CD4-positive, CD25-positive, alpha-beta regulatory T cell (primary cell): Measurements from ENCODE around the gene PSMD1. TPM values are rescaled to one million over a fixed set of nuclear protein-coding genes. Genes with fewer than 3 reads are reported as not detected.
A peak's percentile ranks its signal among the peaks of the same experiment; 100 is the strongest.
"Not testable (repeated sequence)": the region's sequence is repeated elsewhere in the genome, so short reads cannot be mapped to it uniquely, and the experiment has no call there.

Experiments
- ATAC-seq, 2 donors: fragments of 150-1000 bp; cut with Tn5 transposase; one replicate each; pipeline ENCODE4 v1.10.0; 2021; ENCODE audit warnings: low read depth in 2 of 2, moderate number of reproducible peaks in 2 of 2, moderate library complexity in 1 of 2
- DNase-seq, 3 donors: peaks; one replicate each; pipeline versions ENCODE4 v3.0.0 to v3.0.0-alpha.2; 2012 to 2022; ENCODE audit warnings: mixed read lengths in 1 of 3
- H3K27ac ChIP-seq: one replicate; pipeline ENCODE4 v1.7.0; 2013; ENCODE audit warnings: mild to moderate bottlenecking, low read length; ENCODE audit not compliant: insufficient read depth, poor library complexity, severe bottlenecking
- H3K27me3 ChIP-seq: one replicate; pipeline ENCODE4 v1.7.0; 2013; ENCODE audit warnings: low read length; ENCODE audit not compliant: control insufficient read depth, insufficient read depth
- H3K36me3 ChIP-seq: one replicate; pipeline ENCODE4 v1.7.0; 2013; ENCODE audit warnings: mild to moderate bottlenecking, low read length, moderate library complexity; ENCODE audit not compliant: control insufficient read depth, insufficient read depth
- H3K4me1 ChIP-seq: 2 replicates; pipeline ENCODE4 v1.7.0; 2013; ENCODE audit warnings: mild to moderate bottlenecking, low read length; ENCODE audit not compliant: insufficient read depth, control insufficient read depth, poor library complexity, severe bottlenecking
- H3K4me3 ChIP-seq: one replicate; pipeline ENCODE4 v1.7.0; 2013; ENCODE audit warnings: low read depth, mild to moderate bottlenecking, low read length, moderate library complexity
- H3K9me3 ChIP-seq, 2 experiments: 1 replicate in 1 of 2; 2 replicates in 1 of 2; pipeline ENCODE4 v1.7.0; 2013; ENCODE audit warnings: low read length in 2 of 2, mild to moderate bottlenecking in 1 of 2, moderate library complexity in 1 of 2; ENCODE audit not compliant: control insufficient read depth in 2 of 2
- H3K27ac Mint-ChIP-seq, 3 donors: one replicate each; pipeline ENCODE4 v1.8.0; 2020 to 2022; ENCODE audit warnings: mild to moderate bottlenecking in 3 of 3, mixed read lengths in 3 of 3, moderate library complexity in 2 of 3
- H3K27me3 Mint-ChIP-seq: one replicate; pipeline ENCODE4 v1.8.0; 2022; ENCODE audit warnings: mild to moderate bottlenecking, mixed read lengths
- H3K36me3 Mint-ChIP-seq: one replicate; pipeline ENCODE4 v1.8.0; 2020; ENCODE audit warnings: mixed read lengths
- H3K4me1 Mint-ChIP-seq, 4 donors: one replicate each; pipeline ENCODE4 v1.8.0; 2020 to 2022; ENCODE audit warnings: mixed read lengths in 4 of 4, mild to moderate bottlenecking in 1 of 4
- H3K4me3 Mint-ChIP-seq, 4 donors: one replicate each; pipeline ENCODE4 v1.8.0; 2020 to 2022; ENCODE audit warnings: mild to moderate bottlenecking in 4 of 4, mixed read lengths in 4 of 4, moderate library complexity in 3 of 4
- H3K9me3 Mint-ChIP-seq, 7 donors: one replicate each; pipeline ENCODE4 v1.8.0; 2020 to 2022; ENCODE audit warnings: mixed read lengths in 7 of 7, mild to moderate bottlenecking in 3 of 7, moderate library complexity in 2 of 7
- polyA plus RNA-seq, 4 donors: library from polyadenylated mRNA; unstranded; fragments of 300-500 nt; fragmentation: Illumina TruSeq; gene quantifications; one replicate each; pipeline ENCODE4 v1.2.3, GENCODE V29; 2021
- total RNA-seq: library from RNA; stranded (reverse); gene quantifications from one replicate; pipeline ENCODE4 v1.2.3, GENCODE V29; 2022

Gene PSMD1
- total and polyA plus RNA-seq, 5 donors from 2014 or later, result 45.0 to 70.7 (median 61.5) TPM

DNA sequence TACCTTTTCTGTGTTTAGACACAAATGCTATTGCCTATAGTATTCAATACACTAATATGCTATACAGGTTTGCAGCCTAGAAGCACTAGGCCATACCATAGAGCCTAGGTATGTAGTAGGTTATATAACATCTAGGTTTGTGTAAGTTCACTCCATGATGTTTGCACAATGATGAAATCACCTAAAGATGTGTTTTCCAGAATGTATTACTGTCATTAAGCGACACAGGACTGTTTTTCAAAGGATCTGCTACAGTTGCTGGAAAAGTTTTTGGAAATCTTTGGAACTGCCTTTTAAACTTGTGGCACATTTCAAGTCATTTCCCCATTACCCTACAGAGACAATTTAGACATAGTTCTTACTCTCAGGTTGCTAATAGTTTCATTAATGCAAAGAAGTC is 9.3 kb downstream of the PSMD1 start:
- Mint-ChIP-seq H3K4me3 (no peak overlapping the region), H3K27ac (no peak overlapping the region), H3K9me3 (no peaks in the 10 kb centered on the region), H3K4me1 (peaks cover 0 to 19% (median 4%) of the 10 kb centered on the region in 4 donors), H3K36me3 (peaks cover 45% of the 10 kb centered on the region), H3K27me3 (no peaks in the 10 kb centered on the region)
- ATAC-seq (no peak), DNase-seq (no peak)
- Histone ChIP-seq H3K9me3 (no peaks in the 10 kb centered on the region), H3K27me3 (no peaks in the 10 kb centered on the region), H3K36me3 (peaks cover 80% of the 10 kb centered on the region), H3K27ac (no peak overlapping the region), H3K4me3 (no peak overlapping the region), H3K4me1 (no peaks in the 10 kb centered on the region)

DNA sequence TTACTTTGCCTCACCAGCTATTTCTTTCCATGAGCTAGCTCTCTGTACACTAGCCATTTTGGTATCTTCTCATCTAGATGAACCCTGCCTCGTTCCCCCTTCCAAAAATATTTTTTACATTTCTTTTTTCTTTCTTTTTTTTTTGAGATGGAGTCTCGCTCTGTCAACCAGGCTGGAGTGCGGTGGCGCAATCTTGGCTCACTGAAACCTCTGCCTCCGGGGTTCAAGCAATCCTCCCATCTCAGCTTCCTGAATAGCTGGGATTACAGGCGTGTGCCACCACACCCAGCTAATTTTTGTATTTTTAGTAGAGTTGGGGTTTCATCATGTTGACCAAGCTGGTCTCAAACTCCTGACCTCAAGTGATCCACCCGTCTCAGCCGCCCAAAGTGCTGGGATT is 10.9 kb downstream of the PSMD1 start:
- H3K36me3 Mint-ChIP-seq, result peaks cover 49% of the 10 kb centered on the region

DNA sequence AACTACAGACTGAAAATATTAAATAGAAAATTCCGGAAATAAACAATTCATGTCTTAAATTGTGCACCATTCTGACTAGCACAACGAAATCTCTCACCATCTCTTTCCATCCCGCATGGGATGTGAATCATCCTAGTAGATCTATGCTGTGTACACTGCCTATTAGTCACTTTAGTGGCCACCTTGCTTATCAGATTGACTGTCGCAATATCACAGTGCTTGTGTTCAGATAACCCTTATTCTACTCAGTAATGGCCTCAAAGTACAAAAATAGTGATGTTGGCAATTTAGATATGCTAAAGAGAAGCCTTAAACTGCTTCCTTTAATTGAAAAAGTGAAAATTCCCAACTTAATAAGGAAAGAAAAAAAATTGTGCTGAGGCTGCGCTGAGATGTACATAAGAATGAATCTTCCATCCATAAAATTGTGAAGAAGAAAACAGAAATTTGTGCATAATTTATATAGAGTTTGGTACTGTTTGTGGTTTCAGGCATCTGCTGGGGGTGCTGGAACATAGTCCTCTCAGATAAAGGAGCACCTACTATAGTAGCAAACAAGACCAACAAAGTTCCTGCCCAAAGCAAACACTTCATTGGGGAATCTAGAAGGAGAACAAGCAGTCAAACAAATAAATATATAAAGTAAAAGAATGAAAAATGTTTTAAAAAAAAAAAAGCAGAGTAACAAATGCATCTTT is 12.0 kb downstream of the PSMD1 start:
- H3K4me3 Mint-ChIP-seq, result no peak overlapping the region

More for the DNA sequence above, 10.9 kb downstream of the PSMD1 start:
- H3K9me3 Mint-ChIP-seq, ATAC-seq, H3K27ac ChIP-seq, H3K4me1 ChIP-seq, H3K4me3 Mint-ChIP-seq, H3K4me3 ChIP-seq, H3K27me3 Mint-ChIP-seq, H3K27me3 ChIP-seq, H3K9me3 ChIP-seq, DNase-seq, H3K27ac Mint-ChIP-seq: not testable (repeated sequence)
- H3K4me1 Mint-ChIP-seq, result peaks cover 0 to 23% (median 4%) of the 10 kb centered on the region in 4 donors
- H3K36me3 ChIP-seq, result peaks cover 79% of the 10 kb centered on the region

DNA sequence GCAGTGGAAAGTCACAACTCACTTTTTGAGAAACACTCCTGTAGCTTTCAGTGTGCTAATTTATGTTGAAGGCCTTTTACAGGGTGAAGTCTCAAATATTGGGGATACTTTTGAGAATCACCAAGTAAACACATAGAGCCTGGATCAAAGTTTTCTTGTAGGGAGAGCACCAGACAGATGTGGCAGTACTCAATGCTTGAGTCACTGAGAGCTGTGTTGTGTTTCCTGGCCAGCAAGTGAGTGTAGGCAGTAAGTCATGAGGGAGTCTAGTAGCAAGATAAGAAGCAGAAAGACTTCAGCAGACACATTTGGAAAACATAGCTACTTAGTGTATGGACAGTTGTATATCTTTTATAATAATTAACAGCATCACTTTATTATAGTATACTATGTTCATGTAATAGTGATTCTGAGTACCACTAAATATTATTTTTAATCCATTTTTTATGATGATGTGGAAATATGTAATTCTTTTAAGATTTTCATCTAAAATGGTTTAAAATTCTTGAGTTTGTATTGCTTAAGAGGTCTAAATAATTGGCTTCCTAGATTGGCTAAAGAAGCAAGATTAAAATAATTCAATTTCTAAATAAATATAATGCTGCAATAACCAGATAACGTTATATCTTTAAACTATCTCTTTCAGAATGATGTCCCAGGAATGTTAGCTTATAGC is 12.8 kb downstream of the PSMD1 start:
- H3K9me3 ChIP-seq, result no peaks in the 10 kb centered on the region
- Mint-ChIP-seq H3K4me3 (no peak overlapping the region), H3K9me3 (no peaks in the 10 kb centered on the region), H3K36me3 (peaks cover 43% of the 10 kb centered on the region), H3K27me3 (no peaks in the 10 kb centered on the region), H3K4me1 (peaks cover 2 to 28% (median 6%) of the 10 kb centered on the region in 4 donors), H3K27ac (no peak overlapping the region)
- H3K27me3 ChIP-seq, result no peaks in the 10 kb centered on the region
- H3K4me3 ChIP-seq, result no peak overlapping the region
- no peaks in the 10 kb centered on the region for H3K4me1 ChIP-seq
- no peak for ATAC-seq
- no peak for DNase-seq
- no peak overlapping the region for H3K27ac ChIP-seq
- H3K36me3 ChIP-seq, result peaks cover 70% of the 10 kb centered on the region

More for the DNA sequence above, 12.0 kb downstream of the PSMD1 start:
- Mint-ChIP-seq H3K4me1 (peaks cover 2 to 28% (median 6%) of the 10 kb centered on the region in 4 donors), H3K27me3 (no peaks in the 10 kb centered on the region), H3K9me3 (no peaks in the 10 kb centered on the region), H3K27ac (no peak overlapping the region), H3K36me3 (peaks cover 43% of the 10 kb centered on the region)
- Histone ChIP-seq H3K9me3 (no peaks in the 10 kb centered on the region), H3K36me3 (peaks cover 77% of the 10 kb centered on the region), H3K27me3 (no peaks in the 10 kb centered on the region), H3K4me3 (no peak overlapping the region), H3K27ac (no peak overlapping the region), H3K4me1 (no peaks in the 10 kb centered on the region)
- ATAC-seq (peak in 1 of 2 donors; percentile 42), DNase-seq (no peak)

DNA sequence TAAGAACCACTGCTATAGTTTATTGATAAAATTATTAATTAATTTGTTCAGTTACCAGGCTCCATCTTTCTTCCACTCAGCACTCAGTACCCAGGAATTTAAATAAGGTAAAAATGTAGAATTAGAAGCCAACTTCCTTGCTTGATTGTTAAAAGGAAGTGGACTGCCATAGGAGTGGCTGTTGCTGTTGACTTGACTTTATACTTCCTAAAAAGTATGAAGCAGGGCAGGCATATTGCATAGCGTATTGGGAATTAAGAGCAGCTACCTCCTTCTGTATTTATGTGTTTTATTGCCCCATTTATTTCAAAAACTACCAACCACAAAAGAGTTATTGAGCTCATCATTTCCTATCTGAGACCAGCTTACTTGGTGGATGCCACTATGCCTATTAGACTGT is 27.9 kb downstream of the PSMD1 start:
- H3K4me3 Mint-ChIP-seq, result no peak overlapping the region
- peaks cover 51% of the 10 kb centered on the region for H3K36me3 Mint-ChIP-seq
- no peaks in the 10 kb centered on the region for H3K27me3 Mint-ChIP-seq
- no peak for DNase-seq
- Histone ChIP-seq H3K36me3 (peaks cover 87% of the 10 kb centered on the region), H3K27ac (no peak overlapping the region), H3K4me3 (no peak overlapping the region), H3K9me3 (no peaks in the 10 kb centered on the region), H3K27me3 (no peaks in the 10 kb centered on the region), H3K4me1 (no peaks in the 10 kb centered on the region)
- H3K9me3 Mint-ChIP-seq, result no peaks in the 10 kb centered on the region
- no peak for ATAC-seq
- H3K4me1 Mint-ChIP-seq, result peaks cover 0 to 7% (median 3%) of the 10 kb centered on the region in 4 donors
- no peak overlapping the region for H3K27ac Mint-ChIP-seq

DNA sequence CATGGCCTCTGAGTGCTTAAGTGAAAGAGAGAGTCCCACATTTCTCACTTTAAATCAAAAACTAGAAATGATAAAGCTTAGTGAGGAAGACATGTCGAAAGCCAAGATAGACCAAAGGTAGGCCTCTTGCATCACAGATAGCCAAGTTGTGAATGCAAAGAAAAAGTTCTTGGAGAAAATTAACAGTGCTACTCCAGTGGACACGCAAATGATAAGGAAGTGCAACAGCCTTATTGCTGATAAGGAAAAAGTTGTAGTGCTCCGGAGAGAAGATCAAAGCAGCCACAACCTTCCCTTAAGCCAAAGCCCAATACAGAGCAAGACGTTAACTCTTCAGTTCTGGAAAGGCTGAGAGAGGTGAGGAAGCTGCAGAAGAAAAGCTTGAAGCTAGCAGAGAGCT is 32.1 kb downstream of the PSMD1 start:
- Mint-ChIP-seq H3K4me1 (peaks cover 0 to under 1% (median 0%) of the 10 kb centered on the region in 4 donors), H3K27me3 (no peaks in the 10 kb centered on the region), H3K36me3 (peaks cover 53% of the 10 kb centered on the region), H3K9me3 (no peaks in the 10 kb centered on the region), H3K4me3 (no peak overlapping the region), H3K27ac (no peak overlapping the region)
- Histone ChIP-seq H3K4me1 (no peaks in the 10 kb centered on the region), H3K27ac (no peak overlapping the region), H3K27me3 (no peaks in the 10 kb centered on the region), H3K36me3 (peaks cover 58% of the 10 kb centered on the region), H3K9me3 (no peaks in the 10 kb centered on the region), H3K4me3 (no peak overlapping the region)
- DNase-seq, result no peak
- ATAC-seq, result no peak

DNA sequence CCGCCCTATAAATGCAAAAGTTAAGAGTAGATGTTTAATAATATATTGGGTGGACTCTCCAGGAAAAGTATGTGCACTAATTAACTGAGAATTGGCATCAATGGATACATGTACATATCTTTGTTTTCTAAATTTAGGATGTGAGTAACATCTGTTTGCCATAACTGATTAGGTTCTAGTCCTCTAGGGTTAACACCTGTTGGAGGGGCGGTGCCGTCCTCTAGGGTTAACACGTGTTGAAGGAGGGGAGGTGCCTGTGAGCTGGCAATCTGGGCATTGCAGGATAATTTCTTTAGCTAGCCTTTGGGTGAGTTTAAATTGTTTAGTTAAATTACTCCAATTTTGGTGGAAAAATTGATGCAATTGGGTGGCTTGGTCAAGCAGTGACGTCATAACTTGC is 37.3 kb downstream of the PSMD1 start:
- no peaks in the 10 kb centered on the region for H3K27me3 ChIP-seq
- H3K27ac Mint-ChIP-seq, result no peak overlapping the region
- DNase-seq, result no peak
- no peak overlapping the region for H3K4me3 ChIP-seq
- peaks cover 0 to 5% (median 0%) of the 10 kb centered on the region in 4 donors for H3K4me1 Mint-ChIP-seq
- ATAC-seq, result no peak
- no peak overlapping the region for H3K27ac ChIP-seq
- H3K36me3 ChIP-seq, result peaks cover 44% of the 10 kb centered on the region
- H3K27me3 Mint-ChIP-seq, result no peaks in the 10 kb centered on the region
- no peak overlapping the region for H3K4me3 Mint-ChIP-seq
- peaks cover 0 to 11% (median 2%) of the 10 kb centered on the region in 7 donors for H3K9me3 Mint-ChIP-seq
- H3K9me3 ChIP-seq, result peaks cover under 1 to 2% of the 10 kb centered on the region in 2 experiments
- H3K4me1 ChIP-seq, result no peaks in the 10 kb centered on the region
- H3K36me3 Mint-ChIP-seq, result peaks cover 75% of the 10 kb centered on the region
